Transverse colon (tissue), 3 donors: ENCODE measurements around the gene NPR1.

ENCODE experiments used
- CTCF ChIP-seq, 5 experiments: fragments of 200-600 bp in 3 of 5; fragments of 450-650 bp in 2 of 5; sonication (generic) in 3 of 5; IDR thresholded peaks; 1 replicate in 2 of 5; 2 replicates in 3 of 5; pipeline ENCODE4 v1.5.1; 2016 to 2017; ENCODE audit warnings: antibody characterized with exemption in 5 of 5, inconsistent platforms in 3 of 5, mild to moderate bottlenecking in 2 of 5, moderate library complexity in 1 of 5
- EP300 ChIP-seq: sonication (generic); formaldehyde crosslinking; IDR thresholded peaks from one replicate; pipeline ENCODE4 v1.6.1; 2017; ENCODE audit warnings: antibody characterized with exemption, low read depth
- POLR2A ChIP-seq: fragments of 450-650 bp; IDR thresholded peaks from one replicate; pipeline ENCODE4 v1.6.1; 2016; ENCODE audit warnings: antibody characterized with exemption, mild to moderate bottlenecking, moderate library complexity

DNA sequence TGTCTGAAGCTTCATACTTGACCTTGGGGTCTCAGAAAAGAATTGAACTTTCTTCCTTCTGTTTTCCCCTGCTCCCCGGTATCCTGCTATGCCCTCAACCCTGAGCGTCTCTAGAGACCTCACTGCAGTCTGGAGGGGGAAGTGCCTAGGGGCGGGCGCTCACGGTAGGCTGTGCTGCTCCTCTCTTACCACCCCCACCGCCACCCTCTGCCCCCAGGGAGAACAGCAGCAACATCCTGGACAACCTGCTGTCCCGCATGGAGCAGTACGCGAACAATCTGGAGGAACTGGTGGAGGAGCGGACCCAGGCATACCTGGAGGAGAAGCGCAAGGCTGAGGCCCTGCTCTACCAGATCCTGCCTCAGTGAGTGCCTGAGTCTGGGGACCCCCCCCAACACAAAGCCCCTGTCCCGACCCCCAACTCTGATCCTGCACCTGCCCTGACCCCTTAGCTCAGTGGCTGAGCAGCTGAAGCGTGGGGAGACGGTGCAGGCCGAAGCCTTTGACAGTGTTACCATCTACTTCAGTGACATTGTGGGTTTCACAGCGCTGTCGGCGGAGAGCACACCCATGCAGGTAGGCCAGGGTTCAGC lies 10.3 kb downstream of the NPR1 start:
- no peak for TF ChIP-seq CTCF (IDR thresholded peaks at IDR 0.05)
- no peak for TF ChIP-seq EP300
- TF ChIP-seq POLR2A = no peak
